GM12878 (cell line): Measurements from ENCODE around the gene ARHGAP45.

Source experiments
- GABPA ChIP-seq: IDR thresholded peaks from 2 replicates; pipeline ENCODE4 v1.6.1; 2014; ENCODE audit warnings: antibody characterized with exemption, low read depth, mild to moderate bottlenecking, inconsistent platforms
- POLR2AphosphoS5 ChIP-seq: IDR thresholded peaks from 2 replicates; pipeline ENCODE4 v1.6.1; 2011; ENCODE audit warnings: mild to moderate bottlenecking, low read length, inconsistent platforms
- RCOR1 ChIP-seq: conservative IDR thresholded peaks from 2 replicates; pipeline ENCODE4 v1.6.1; 2012; ENCODE audit warnings: low read depth, low read length, improper control_type of control experiment
- SMC3 ChIP-seq: IDR thresholded peaks from 2 replicates; pipeline ENCODE4 v1.6.1; 2011; ENCODE audit warnings: low read length, improper control_type of control experiment, borderline replicate concordance
- ZNF687 ChIP-seq: fragments of 450-650 bp; IDR thresholded peaks from 2 replicates; pipeline ENCODE4 v1.6.1; 2017; ENCODE audit warnings: mild to moderate bottlenecking, moderate library complexity
- TF ChIP-seq, protein P1 (sequence below): IDR thresholded peaks from 2 replicates; pipeline ENCODE4 v1.6.1; 2011; ENCODE audit warnings: low read depth, mild to moderate bottlenecking, low read length, moderate library complexity, borderline replicate concordance; ENCODE audit errors: extremely low read depth

GRCh38 chr19:1067341-1067957 lies 482 bp downstream of the ARHGAP45 start:
- TF ChIP-seq ZNF687 (no peak), RCOR1 (no peak), SMC3 (no peak), GABPA (no peak), POLR2AphosphoS5 (no peak)
- TF ChIP-seq, protein P1, sequence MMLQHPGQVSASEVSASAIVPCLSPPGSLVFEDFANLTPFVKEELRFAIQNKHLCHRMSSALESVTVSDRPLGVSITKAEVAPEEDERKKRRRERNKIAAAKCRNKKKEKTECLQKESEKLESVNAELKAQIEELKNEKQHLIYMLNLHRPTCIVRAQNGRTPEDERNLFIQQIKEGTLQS, result no peak
